CD4-positive, alpha-beta memory T cell (primary cell): Measurements from ENCODE around the gene TNFAIP6. TPM values are rescaled to one million over a fixed set of nuclear protein-coding genes. Genes with fewer than 3 reads are reported as not detected.

Experiments used
- CTCF ChIA-PET: fragments of 350-600 bp; sonication (Branson Sonifier 250); formaldehyde crosslinking; loops from one replicate; lab custom pipeline; 2021; ENCODE audit warnings: inconsistent platforms; ENCODE audit not compliant: partially characterized antibody; lab: Charles Lee
- POLR2A ChIA-PET: fragments of 350-600 bp; sonication (Branson Sonifier 250); formaldehyde crosslinking; loops from one replicate; lab custom pipeline; 2021; ENCODE audit not compliant: partially characterized antibody; lab: Charles Lee
- DNase-seq, 5 donors: peaks; one replicate each; pipeline versions ENCODE4 v3.0.0 to v3.0.0-alpha.2; 2020 to 2022; ENCODE audit warnings: mixed read lengths in 1 of 5
- H3K27ac ChIP-seq: one replicate; pipeline ENCODE4 v1.7.0; 2013; ENCODE audit warnings: low read depth, low read length
- H3K27me3 ChIP-seq: 2 replicates; pipeline ENCODE4 v1.7.0; 2013; ENCODE audit warnings: mild to moderate bottlenecking, low read length, moderate library complexity; ENCODE audit not compliant: insufficient read depth
- H3K36me3 ChIP-seq: 2 replicates; pipeline ENCODE4 v1.7.0; 2013; ENCODE audit warnings: mild to moderate bottlenecking, low read length, moderate library complexity; ENCODE audit not compliant: insufficient read depth
- H3K4me1 ChIP-seq: 2 replicates; pipeline ENCODE4 v1.7.0; 2013; ENCODE audit warnings: mild to moderate bottlenecking, low read length, moderate library complexity; ENCODE audit not compliant: insufficient read depth
- H3K4me3 ChIP-seq, 2 donors: one replicate each; pipeline ENCODE4 v1.7.0; 2013; ENCODE audit warnings: low read length in 2 of 2, mild to moderate bottlenecking in 1 of 2
- H3K9me3 ChIP-seq, 2 donors: one replicate each; pipeline ENCODE4 v1.7.0; 2013; ENCODE audit warnings: low read length in 2 of 2, control low read depth in 1 of 2; ENCODE audit not compliant: control insufficient read depth in 1 of 2
- H3K27ac Mint-ChIP-seq, 7 donors: one replicate each; pipeline ENCODE4 v1.8.0; 2020 to 2021; ENCODE audit warnings: mixed read lengths in 7 of 7, mild to moderate bottlenecking in 6 of 7, inconsistent platforms in 3 of 7, moderate library complexity in 3 of 7
- H3K27me3 Mint-ChIP-seq, 2 donors: one replicate each; pipeline ENCODE4 v1.8.0; 2020 to 2021; ENCODE audit warnings: mixed read lengths in 2 of 2
- H3K36me3 Mint-ChIP-seq, 2 donors: one replicate each; pipeline ENCODE4 v1.8.0; 2020 to 2021; ENCODE audit warnings: mixed read lengths in 2 of 2, inconsistent platforms in 1 of 2, mild to moderate bottlenecking in 1 of 2
- H3K4me1 Mint-ChIP-seq, 4 donors: one replicate each; pipeline ENCODE4 v1.8.0; 2020 to 2021; ENCODE audit warnings: mixed read lengths in 4 of 4, mild to moderate bottlenecking in 1 of 4
- H3K4me3 Mint-ChIP-seq, 8 donors: one replicate each; pipeline ENCODE4 v1.8.0; 2020 to 2021; ENCODE audit warnings: mixed read lengths in 8 of 8, mild to moderate bottlenecking in 7 of 8, moderate library complexity in 6 of 8, inconsistent platforms in 3 of 8
- H3K9me3 Mint-ChIP-seq, 8 donors: one replicate each; pipeline ENCODE4 v1.8.0; 2020 to 2021; ENCODE audit warnings: mixed read lengths in 8 of 8, mild to moderate bottlenecking in 5 of 8, inconsistent platforms in 3 of 8, moderate library complexity in 1 of 8
- intact Hi-C: fragments of 100-400 bp; cut with micrococcal nuclease; formaldehyde crosslinking; loops from one replicate; pipeline ENCODE4 v1.15.1; 2023
- polyA plus RNA-seq, 2 donors: library from polyadenylated mRNA; unstranded; fragments of 300-500 nt; fragmentation: Illumina TruSeq; gene quantifications; one replicate each; pipeline ENCODE4 v1.2.3, GENCODE V29; 2021
- total RNA-seq, 2 experiments: library from RNA; stranded (reverse); gene quantifications; one replicate each; pipeline ENCODE4 v1.2.3, GENCODE V29; 2021

Gene TNFAIP6
- total and polyA plus RNA-seq, 4 experiments from 2014 or later: not detected

GRCh38 chr2:151344906-151345305 lies 12.5 kb upstream of the TNFAIP6 start:
- Mint-ChIP-seq H3K9me3 (peaks cover 0 to 19% (median 17%) of the 10 kb centered on the region in 8 donors), H3K27ac (no peak overlapping the region), H3K36me3 (peaks cover 0 to 6% of the 10 kb centered on the region in 2 donors), H3K4me1 (no peaks in the 10 kb centered on the region), H3K4me3 (no peak overlapping the region), H3K27me3 (peaks cover 0 to 8% of the 10 kb centered on the region in 2 donors)
- POLR2A ChIA-PET: interaction anchor here (0.6 kb wide), 1 partner anchor 74 kb away, joined by 3 read pairs; no protein-coding TSS in a partner anchor
- no peaks in the 10 kb centered on the region for H3K27me3 ChIP-seq
- CTCF ChIA-PET: no interaction called here
- no peaks in the 10 kb centered on the region for H3K9me3 ChIP-seq
- no peak for DNase-seq
- no peak overlapping the region for H3K27ac ChIP-seq
- H3K4me1 ChIP-seq: no peaks in the 10 kb centered on the region
- H3K36me3 ChIP-seq: no peaks in the 10 kb centered on the region
- H3K4me3 ChIP-seq: no peak overlapping the region
- intact Hi-C loops: no loop called here

DNA sequence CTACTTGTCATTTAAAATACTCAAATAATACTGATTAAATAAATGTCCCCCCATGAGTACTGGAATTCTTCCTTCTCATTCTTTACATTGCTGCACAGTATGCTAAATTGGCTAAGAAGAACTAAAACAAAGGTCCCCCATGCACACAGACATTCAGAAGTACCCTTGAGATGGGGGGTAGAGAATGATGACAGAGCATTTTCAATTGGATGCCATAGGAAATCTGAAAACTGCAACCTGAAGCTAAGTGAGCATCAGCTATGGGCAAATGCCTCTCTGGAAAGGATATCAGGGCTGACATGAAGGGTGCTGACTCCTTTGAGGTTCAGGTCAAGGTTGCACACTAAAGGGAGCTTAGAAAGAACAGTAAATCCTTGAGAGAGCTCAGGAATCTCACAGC lies 10.1 kb upstream of the TNFAIP6 start:
- DNase-seq: no peak
- no peaks in the 10 kb centered on the region for H3K27me3 ChIP-seq
- H3K27ac ChIP-seq: no peak overlapping the region
- no peaks in the 10 kb centered on the region for H3K36me3 ChIP-seq
- CTCF ChIA-PET: no interaction called here
- no peaks in the 10 kb centered on the region for H3K27me3 Mint-ChIP-seq
- H3K4me1 ChIP-seq: no peaks in the 10 kb centered on the region
- H3K36me3 Mint-ChIP-seq: peaks cover 0 to 6% of the 10 kb centered on the region in 2 donors
- no peak overlapping the region for H3K27ac Mint-ChIP-seq
- intact Hi-C loops: no loop called here
- H3K9me3 Mint-ChIP-seq: peaks cover 0 to 7% (median 6%) of the 10 kb centered on the region in 8 donors
- H3K4me3 ChIP-seq: no peak overlapping the region
- H3K4me3 Mint-ChIP-seq: no peak overlapping the region
- no peaks in the 10 kb centered on the region for H3K9me3 ChIP-seq
- POLR2A ChIA-PET: no interaction called here
- no peaks in the 10 kb centered on the region for H3K4me1 Mint-ChIP-seq

- Histone ChIP-seq H3K9me3 (no peaks in the 10 kb centered on the region), H3K36me3 (no peaks in the 10 kb centered on the region), H3K4me1 (no peaks in the 10 kb centered on the region), H3K27ac (no peak overlapping the region), H3K27me3 (no peaks in the 10 kb centered on the region), H3K4me3 (no peak overlapping the region)
- Mint-ChIP-seq H3K36me3 (peaks cover 0 to 6% of the 10 kb centered on the region in 2 donors), H3K4me1 (no peaks in the 10 kb centered on the region), H3K27me3 (no peaks in the 10 kb centered on the region), H3K9me3 (peaks cover 0 to 7% (median 6%) of the 10 kb centered on the region in 8 donors), H3K4me3 (no peak overlapping the region), H3K27ac (no peak overlapping the region)
- ChIA-PET CTCF (no interaction called here), POLR2A (no interaction called here)
- intact Hi-C loops: no loop called here
- no peak for DNase-seq
Observed at GRCh38 chr2:151347906-151348305, 9.5 kb upstream of the TNFAIP6 start.

- intact Hi-C loops: no loop called here
- peaks cover 0 to 3% of the 10 kb centered on the region in 2 donors for H3K27me3 Mint-ChIP-seq
- DNase-seq: no peak
Observed at GRCh38 chr2:151350579-151351195, 6.7 kb upstream of the TNFAIP6 start.

DNA sequence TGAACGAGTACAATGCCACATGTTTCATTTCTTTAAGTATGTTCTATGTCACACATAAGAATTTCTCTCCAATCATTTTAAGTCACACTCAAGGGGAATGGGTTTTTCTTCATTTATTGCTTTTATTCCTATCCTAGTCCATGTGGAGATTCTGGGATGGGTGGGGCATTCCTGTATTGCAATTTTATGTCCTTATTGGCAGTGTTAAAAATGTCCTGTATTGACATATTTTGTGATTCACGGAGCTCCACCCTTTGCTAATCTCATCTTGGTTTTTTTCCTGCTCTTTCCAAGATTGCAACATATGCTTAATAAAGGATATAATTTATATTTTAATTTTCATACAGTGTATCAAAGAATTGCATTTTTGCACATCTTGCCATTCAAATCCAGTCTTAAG lies 3.4 kb upstream of the TNFAIP6 start:
- ChIA-PET POLR2A (no interaction called here), CTCF (no interaction called here)
- Mint-ChIP-seq H3K36me3 (no peaks in the 10 kb centered on the region), H3K27ac (no peak overlapping the region), H3K27me3 (peaks cover under 1 to 3% of the 10 kb centered on the region in 2 donors), H3K4me3 (no peak overlapping the region), H3K4me1 (no peaks in the 10 kb centered on the region), H3K9me3 (peaks cover 0 to 2% (median 0%) of the 10 kb centered on the region in 8 donors)
- Histone ChIP-seq H3K4me3 (no peak overlapping the region), H3K27ac (no peak overlapping the region), H3K4me1 (no peaks in the 10 kb centered on the region), H3K27me3 (peaks cover 4% of the 10 kb centered on the region), H3K9me3 (no peaks in the 10 kb centered on the region), H3K36me3 (no peaks in the 10 kb centered on the region)
- intact Hi-C loops: no loop called here
- no peak for DNase-seq

More at GRCh38 chr2:151350579-151351195, 6.7 kb upstream of the TNFAIP6 start:
- CTCF ChIA-PET: no interaction called here
- Histone ChIP-seq H3K4me3 (no peak overlapping the region), H3K27ac (no peak overlapping the region), H3K27me3 (peaks cover 4% of the 10 kb centered on the region), H3K9me3 (no peaks in the 10 kb centered on the region), H3K4me1 (no peaks in the 10 kb centered on the region), H3K36me3 (no peaks in the 10 kb centered on the region)
- H3K27ac Mint-ChIP-seq: no peak overlapping the region
- no peaks in the 10 kb centered on the region for H3K9me3 Mint-ChIP-seq
- POLR2A ChIA-PET: no interaction called here
- no peak overlapping the region for H3K4me3 Mint-ChIP-seq
- no peaks in the 10 kb centered on the region for H3K36me3 Mint-ChIP-seq
- H3K4me1 Mint-ChIP-seq: no peaks in the 10 kb centered on the region

DNA sequence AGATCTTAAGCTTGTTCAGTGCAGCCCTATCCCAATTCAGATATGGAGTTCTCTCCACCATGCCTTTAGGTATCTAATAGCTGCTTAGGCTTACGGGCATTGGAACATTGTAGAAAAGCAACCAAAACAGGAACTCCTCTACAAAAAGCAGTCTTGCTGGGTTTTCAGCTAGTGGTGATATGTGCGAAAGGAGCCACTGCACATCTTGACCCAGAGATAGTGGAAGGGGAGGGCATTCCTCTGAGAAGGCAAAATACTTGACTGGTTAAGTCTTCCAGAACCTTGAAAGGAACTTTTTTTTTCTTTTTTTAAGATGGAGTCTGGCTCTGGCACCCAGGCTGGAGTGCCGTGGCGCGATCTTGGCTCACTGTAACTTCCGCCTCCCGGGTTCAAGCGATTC lies 2.6 kb upstream of the TNFAIP6 start:
- peaks cover 0 to 2% (median 0%) of the 10 kb centered on the region in 8 donors for H3K9me3 Mint-ChIP-seq

GRCh38 chr2:151358166-151358970 lies 976 bp downstream of the TNFAIP6 start:
- Mint-ChIP-seq H3K27me3 (peaks cover 4 to 8% of the 10 kb centered on the region in 2 donors), H3K9me3 (peaks cover 0 to 2% (median 0%) of the 10 kb centered on the region in 8 donors), H3K4me3 (no peak overlapping the region), H3K27ac (no peak overlapping the region), H3K4me1 (no peaks in the 10 kb centered on the region), H3K36me3 (no peaks in the 10 kb centered on the region)
- Histone ChIP-seq H3K4me1 (no peaks in the 10 kb centered on the region), H3K27me3 (peaks cover 4% of the 10 kb centered on the region), H3K4me3 (no peak overlapping the region), H3K27ac (no peak overlapping the region), H3K9me3 (no peaks in the 10 kb centered on the region), H3K36me3 (no peaks in the 10 kb centered on the region)
- intact Hi-C loops: no loop called here
- DNase-seq: no peak
- POLR2A ChIA-PET: no interaction called here
- CTCF ChIA-PET: no interaction called here

More for the DNA sequence above, 2.6 kb upstream of the TNFAIP6 start:
- DNase-seq: no peak
- Histone ChIP-seq H3K4me1 (no peaks in the 10 kb centered on the region), H3K9me3 (no peaks in the 10 kb centered on the region), H3K4me3 (no peak overlapping the region), H3K27ac (no peak overlapping the region), H3K27me3 (peaks cover 4% of the 10 kb centered on the region), H3K36me3 (no peaks in the 10 kb centered on the region)
- intact Hi-C loops: no loop called here
- no peak overlapping the region for H3K27ac Mint-ChIP-seq
- no peaks in the 10 kb centered on the region for H3K36me3 Mint-ChIP-seq
- ChIA-PET POLR2A (no interaction called here), CTCF (no interaction called here)
- H3K4me1 Mint-ChIP-seq: no peaks in the 10 kb centered on the region
- H3K27me3 Mint-ChIP-seq: peaks cover 2 to 3% of the 10 kb centered on the region in 2 donors
- H3K4me3 Mint-ChIP-seq: no peak overlapping the region
